ENCODE data around the gene HID1.
"Not testable (repeated sequence)": the region's sequence is repeated elsewhere in the genome, so short reads cannot be mapped to it uniquely, and the experiment has no call there.

The HID1 gene

DNA sequence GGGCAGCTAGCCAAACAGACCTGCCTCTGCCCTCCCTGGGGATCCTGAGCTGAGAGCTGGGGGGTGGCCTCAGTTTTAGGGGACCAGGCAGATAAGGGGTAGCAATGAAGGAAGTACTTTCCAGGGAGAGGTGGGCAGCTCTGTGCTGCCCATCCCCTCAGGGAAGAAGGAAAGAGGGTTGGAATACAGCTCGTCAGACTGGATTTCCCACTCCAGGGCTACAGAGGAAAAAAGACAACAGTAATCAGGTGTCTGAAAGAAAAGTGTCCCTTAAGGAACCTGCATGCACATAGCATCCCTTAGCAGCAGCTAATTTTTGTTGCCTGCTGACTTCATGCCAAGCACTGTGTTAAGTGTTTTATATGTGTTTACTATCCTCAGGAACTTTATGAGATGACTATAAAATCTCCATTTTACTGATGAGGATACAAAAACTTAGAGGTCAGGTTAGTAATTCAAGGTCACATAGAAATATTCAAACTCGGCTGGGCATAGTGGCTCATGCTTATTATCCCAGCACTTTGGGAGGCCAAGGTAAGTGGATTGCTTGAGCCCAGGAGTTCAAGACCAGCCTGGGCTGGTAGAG, 36.7 kb upstream of the HID1 start:
- no peak overlapping the region for H3K9ac ChIP-seq (ENCODE audit: low read depth, low read length)
- H3K4me2 ChIP-seq (ENCODE audit: low read length) = no peak overlapping the region
- H3K4me3 ChIP-seq (ENCODE audit: low read length) = no peak overlapping the region
- H3K36me3 ChIP-seq (ENCODE audit: insufficient read depth, low read length) = peaks cover 16% of the 10 kb centered on the region
- H3K4me1 ChIP-seq (ENCODE audit: control insufficient read depth, insufficient read depth, low read length) = peaks cover 20% of the 10 kb centered on the region
- no peaks in the 10 kb centered on the region for H3K9me3 ChIP-seq (replicated peaks; ENCODE audit: low read length)
- H3K27me3 ChIP-seq (ENCODE audit: control insufficient read depth, insufficient read depth, low read length) = no peaks in the 10 kb centered on the region

GRCh38 chr17:75008373-75008772, 35.8 kb upstream of the HID1 start:
- Histone ChIP-seq H3K27me3 (ENCODE audit: control insufficient read depth, insufficient read depth, low read length) (no peaks in the 10 kb centered on the region), H3K9me3 (replicated peaks; ENCODE audit: low read length) (no peaks in the 10 kb centered on the region), H3K36me3 (ENCODE audit: insufficient read depth, low read length) (peaks cover 23% of the 10 kb centered on the region)

DNA sequence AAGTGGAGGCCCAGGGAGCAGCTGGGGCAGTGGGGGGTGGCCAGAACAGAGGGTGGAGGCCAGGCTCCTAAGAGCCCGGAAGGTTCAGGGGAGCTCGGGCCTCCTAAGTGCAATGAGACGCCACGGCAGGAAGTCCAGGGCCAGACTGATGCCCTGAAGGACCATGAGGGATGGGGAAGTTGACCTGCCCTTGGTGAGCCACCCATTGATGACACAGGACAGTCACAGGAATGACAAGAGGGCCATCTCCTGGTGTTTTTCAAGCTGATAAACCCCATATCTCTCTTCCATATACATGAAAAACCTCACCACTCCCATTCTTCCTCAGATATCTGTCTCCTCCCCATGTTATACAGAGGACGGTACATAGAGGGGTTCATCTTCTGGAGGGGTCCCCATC, 34.1 kb upstream of the HID1 start:
- Histone ChIP-seq H3K27me3 (ENCODE audit: control insufficient read depth, insufficient read depth, low read length) (no peaks in the 10 kb centered on the region), H3K36me3 (ENCODE audit: insufficient read depth, low read length) (peaks cover 33% of the 10 kb centered on the region), H3K4me1 (ENCODE audit: control insufficient read depth, insufficient read depth, low read length) (peaks cover 6% of the 10 kb centered on the region), H3K9me3 (replicated peaks; ENCODE audit: low read length) (no peaks in the 10 kb centered on the region), H3K4me2 (ENCODE audit: low read length) (no peak overlapping the region), H3K4me3 (ENCODE audit: low read length) (no peak overlapping the region), H3K9ac (ENCODE audit: low read depth, low read length) (no peak overlapping the region)

More at GRCh38 chr17:75008373-75008772, 35.8 kb upstream of the HID1 start:
- no peak overlapping the region for H3K9ac ChIP-seq (ENCODE audit: low read depth, low read length)
- no peak overlapping the region for H3K4me3 ChIP-seq (ENCODE audit: low read length)
- no peak overlapping the region for H3K4me2 ChIP-seq (ENCODE audit: low read length)
- H3K4me1 ChIP-seq (ENCODE audit: control insufficient read depth, insufficient read depth, low read length) = peaks cover 14% of the 10 kb centered on the region

GRCh38 chr17:75006084-75006483, 33.5 kb upstream of the HID1 start:
- H3K4me1 ChIP-seq (ENCODE audit: control insufficient read depth, insufficient read depth, low read length); H3K4me3 ChIP-seq (ENCODE audit: low read length); H3K27me3 ChIP-seq (ENCODE audit: control insufficient read depth, insufficient read depth, low read length); H3K9ac ChIP-seq (ENCODE audit: low read depth, low read length); H3K9me3 ChIP-seq (replicated peaks; ENCODE audit: low read length); H3K4me2 ChIP-seq (ENCODE audit: low read length): not testable (repeated sequence)
- H3K36me3 ChIP-seq (ENCODE audit: insufficient read depth, low read length) = peaks cover 37% of the 10 kb centered on the region

DNA sequence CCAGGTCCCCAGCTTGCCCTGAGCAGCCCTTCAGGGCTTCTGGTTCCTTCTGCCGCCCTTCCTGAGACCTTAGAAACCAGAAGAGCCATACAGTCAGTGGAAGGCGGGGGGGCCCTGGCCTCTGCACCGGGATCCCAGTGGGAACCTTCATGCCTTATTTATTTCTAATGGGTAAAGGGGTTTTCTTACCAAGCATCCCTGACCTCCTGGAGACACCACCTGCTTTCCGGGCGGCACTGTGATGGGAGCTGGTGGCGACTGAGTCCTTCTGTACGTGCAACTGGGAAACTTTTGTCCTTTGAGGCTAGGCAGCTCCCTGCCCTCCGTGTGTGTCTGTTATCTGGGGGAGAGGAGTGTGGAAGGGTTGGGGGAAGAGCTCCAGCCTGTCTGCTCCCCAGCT, 32.7 kb upstream of the HID1 start:
- H3K4me2 ChIP-seq (ENCODE audit: low read length) = no peak overlapping the region
- no peaks in the 10 kb centered on the region for H3K27me3 ChIP-seq (ENCODE audit: control insufficient read depth, insufficient read depth, low read length)
- no peaks in the 10 kb centered on the region for H3K4me1 ChIP-seq (ENCODE audit: control insufficient read depth, insufficient read depth, low read length)
- no peak overlapping the region for H3K9ac ChIP-seq (ENCODE audit: low read depth, low read length)
- no peaks in the 10 kb centered on the region for H3K9me3 ChIP-seq (replicated peaks; ENCODE audit: low read length)
- H3K4me3 ChIP-seq (ENCODE audit: low read length) = no peak overlapping the region
- H3K36me3 ChIP-seq (ENCODE audit: insufficient read depth, low read length) = peaks cover 38% of the 10 kb centered on the region

- Histone ChIP-seq H3K4me3 (ENCODE audit: low read length) (no peak overlapping the region), H3K4me1 (ENCODE audit: control insufficient read depth, insufficient read depth, low read length) (no peaks in the 10 kb centered on the region), H3K9me3 (replicated peaks; ENCODE audit: low read length) (no peaks in the 10 kb centered on the region), H3K9ac (ENCODE audit: low read depth, low read length) (no peak overlapping the region), H3K4me2 (ENCODE audit: low read length) (no peak overlapping the region), H3K36me3 (ENCODE audit: insufficient read depth, low read length) (peaks cover 38% of the 10 kb centered on the region), H3K27me3 (ENCODE audit: control insufficient read depth, insufficient read depth, low read length) (no peaks in the 10 kb centered on the region)
These were observed 31.8 kb upstream of the HID1 start for GRCh38 chr17:75004371-75004770.

- H3K9me3 ChIP-seq (replicated peaks; ENCODE audit: low read length) = no peaks in the 10 kb centered on the region
- no peak overlapping the region for H3K9ac ChIP-seq (ENCODE audit: low read depth, low read length)
- H3K4me2 ChIP-seq (ENCODE audit: low read length) = no peak overlapping the region
- H3K4me3 ChIP-seq (ENCODE audit: low read length) = no peak overlapping the region
- H3K27me3 ChIP-seq (ENCODE audit: control insufficient read depth, insufficient read depth, low read length) = no peaks in the 10 kb centered on the region
- peaks cover 39% of the 10 kb centered on the region for H3K36me3 ChIP-seq (ENCODE audit: insufficient read depth, low read length)
- no peaks in the 10 kb centered on the region for H3K4me1 ChIP-seq (ENCODE audit: control insufficient read depth, insufficient read depth, low read length)
These were observed 31.4 kb upstream of the HID1 start for GRCh38 chr17:75003957-75004355.

GRCh38 chr17:75003070-75003956, 30.8 kb upstream of the HID1 start:
- H3K4me3 ChIP-seq (ENCODE audit: low read length) = no peak overlapping the region
- H3K4me2 ChIP-seq (ENCODE audit: low read length) = no peak overlapping the region
- peaks cover 41% of the 10 kb centered on the region for H3K36me3 ChIP-seq (ENCODE audit: insufficient read depth, low read length)
- no peaks in the 10 kb centered on the region for H3K9me3 ChIP-seq (replicated peaks; ENCODE audit: low read length)
- H3K9ac ChIP-seq (ENCODE audit: low read depth, low read length) = no peak overlapping the region
- no peaks in the 10 kb centered on the region for H3K27me3 ChIP-seq (ENCODE audit: control insufficient read depth, insufficient read depth, low read length)
- H3K4me1 ChIP-seq (ENCODE audit: control insufficient read depth, insufficient read depth, low read length) = no peaks in the 10 kb centered on the region

DNA sequence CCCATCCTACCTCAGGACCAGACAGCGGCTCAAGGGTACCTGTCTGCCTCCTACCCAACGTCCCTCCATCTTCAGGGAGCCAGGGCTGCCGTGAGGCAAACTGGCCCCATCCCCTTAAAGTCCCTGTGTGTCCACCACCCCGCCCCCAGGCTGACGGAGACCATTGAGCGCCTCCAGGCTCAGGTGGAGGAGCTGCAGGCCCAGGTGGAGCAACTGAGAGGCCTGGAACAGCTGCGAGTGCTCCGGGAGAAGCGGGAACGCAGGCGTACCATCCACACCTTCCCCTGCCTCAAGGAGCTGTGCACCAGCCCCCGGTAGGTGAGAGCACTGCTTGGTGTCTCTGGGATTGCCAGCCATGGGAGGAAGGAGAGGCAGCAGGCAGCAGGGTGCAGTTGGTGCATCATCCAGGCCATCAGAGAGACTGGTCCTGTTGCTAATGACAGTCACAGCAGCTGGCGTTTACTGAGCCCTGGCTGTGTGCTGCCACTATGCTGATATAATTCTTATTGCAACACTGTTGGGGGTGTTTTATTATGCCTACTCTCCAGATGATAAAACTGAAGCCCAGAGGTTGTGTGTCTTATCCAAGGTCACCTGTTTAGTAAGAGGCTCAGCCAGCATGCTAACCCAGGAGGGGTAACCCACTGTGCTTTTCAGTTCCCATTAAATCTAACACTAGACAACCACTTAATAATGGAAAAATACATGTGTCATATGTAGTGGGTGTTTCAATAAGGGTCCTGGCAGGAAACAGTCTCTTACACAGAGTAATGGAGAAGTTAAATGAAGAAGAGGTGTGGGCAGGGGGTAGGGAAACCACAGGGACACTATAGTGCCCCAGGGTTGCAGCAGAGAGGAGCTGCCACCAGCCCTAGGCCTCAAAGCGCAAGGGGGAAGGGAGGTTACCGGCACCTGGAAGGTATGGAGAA, 29.6 kb upstream of the HID1 start:
- Histone ChIP-seq H3K27me3 (ENCODE audit: control insufficient read depth, insufficient read depth, low read length) (no peaks in the 10 kb centered on the region), H3K4me2 (ENCODE audit: low read length) (no peak overlapping the region), H3K4me3 (ENCODE audit: low read length) (no peak overlapping the region), H3K9ac (ENCODE audit: low read depth, low read length) (no peak overlapping the region), H3K4me1 (ENCODE audit: control insufficient read depth, insufficient read depth, low read length) (no peaks in the 10 kb centered on the region), H3K9me3 (replicated peaks; ENCODE audit: low read length) (no peaks in the 10 kb centered on the region), H3K36me3 (ENCODE audit: insufficient read depth, low read length) (peaks cover 41% of the 10 kb centered on the region)

- Histone ChIP-seq H3K27me3 (ENCODE audit: control insufficient read depth, insufficient read depth, low read length) (no peaks in the 10 kb centered on the region), H3K9ac (ENCODE audit: low read depth, low read length) (no peak overlapping the region), H3K9me3 (replicated peaks; ENCODE audit: low read length) (no peaks in the 10 kb centered on the region), H3K4me1 (ENCODE audit: control insufficient read depth, insufficient read depth, low read length) (peaks cover 3% of the 10 kb centered on the region), H3K4me2 (ENCODE audit: low read length) (no peak overlapping the region), H3K36me3 (ENCODE audit: insufficient read depth, low read length) (peaks cover 27% of the 10 kb centered on the region), H3K4me3 (ENCODE audit: low read length) (no peak overlapping the region)
These were observed 27.0 kb upstream of the HID1 start for GRCh38 chr17:74999523-74999922.

DNA sequence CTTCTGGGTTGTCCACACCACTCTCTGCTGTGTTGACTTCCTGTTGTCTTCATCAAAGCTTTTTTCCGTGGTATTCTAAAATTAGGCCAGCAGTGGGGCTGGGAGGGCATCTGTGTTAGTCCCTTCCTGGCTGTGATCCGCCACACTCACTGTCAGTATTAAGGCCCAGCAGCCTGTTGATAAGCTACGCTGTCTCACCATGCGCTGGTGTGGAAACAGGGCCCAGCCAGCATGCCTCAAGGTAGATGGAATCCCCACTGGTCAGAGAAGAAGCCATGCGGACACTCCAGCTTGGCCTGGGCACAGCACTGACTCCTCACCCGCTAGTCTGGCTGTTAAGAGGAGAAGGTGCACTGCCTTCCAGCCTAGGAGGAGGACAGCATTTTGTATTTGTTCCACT, 26.2 kb upstream of the HID1 start:
- no peaks in the 10 kb centered on the region for H3K9me3 ChIP-seq (replicated peaks; ENCODE audit: low read length)
- H3K4me2 ChIP-seq (ENCODE audit: low read length) = no peak overlapping the region
- peaks cover 22% of the 10 kb centered on the region for H3K36me3 ChIP-seq (ENCODE audit: insufficient read depth, low read length)
- H3K4me3 ChIP-seq (ENCODE audit: low read length) = no peak overlapping the region
- no peak overlapping the region for H3K9ac ChIP-seq (ENCODE audit: low read depth, low read length)
- H3K4me1 ChIP-seq (ENCODE audit: control insufficient read depth, insufficient read depth, low read length) = peaks cover 7% of the 10 kb centered on the region
- H3K27me3 ChIP-seq (ENCODE audit: control insufficient read depth, insufficient read depth, low read length) = no peaks in the 10 kb centered on the region
